Common myeloid progenitor, CD34-positive (primary cell): ENCODE data around the gene NOD1.
"Not testable (repeated sequence)": the region's sequence is repeated elsewhere in the genome, so short reads cannot be mapped to it uniquely, and the experiment has no call there.

Experiments used
- CTCF ChIA-PET: fragments of 350-600 bp; sonication (Branson Sonifier 250); formaldehyde crosslinking; loops from one replicate; lab custom pipeline; 2021; ENCODE audit warnings: antibody characterized with exemption; lab: Charles Lee
- POLR2A ChIA-PET: fragments of 350-600 bp; sonication (Branson Sonifier 250); formaldehyde crosslinking; loops from one replicate; lab custom pipeline; 2021; ENCODE audit warnings: antibody characterized with exemption; lab: Charles Lee
- DNase-seq, 3 donors: peaks; one replicate each; pipeline versions ENCODE4 v3.0.0 to v3.0.0-alpha.2; 2013
- H3K27ac ChIP-seq, 2 experiments: 1 replicate in 1 of 2; 2 replicates in 1 of 2; pipeline ENCODE4 v1.7.0; 2013; ENCODE audit warnings: inconsistent platforms in 2 of 2, low read length in 2 of 2, mild to moderate bottlenecking in 2 of 2, low read depth in 1 of 2, moderate library complexity in 1 of 2; ENCODE audit not compliant: severe bottlenecking in 2 of 2, insufficient read depth in 1 of 2, poor library complexity in 1 of 2
- H3K27me3 ChIP-seq, 5 experiments: replicated peaks in 2 of 5; 1 replicate in 3 of 5; 2 replicates in 2 of 5; pipeline versions ENCODE4 v1.6.1 to v1.7.0; 2013; ENCODE audit warnings: low read length in 4 of 5, mild to moderate bottlenecking in 2 of 5, moderate library complexity in 2 of 5, inconsistent platforms in 1 of 5; ENCODE audit not compliant: insufficient read depth in 5 of 5, control insufficient read depth in 4 of 5
- H3K36me3 ChIP-seq, 4 experiments: 1 replicate in 2 of 4; 2 replicates in 2 of 4; pipeline versions ENCODE4 v1.6.1 to v1.7.0; 2013; ENCODE audit warnings: low read length in 3 of 4, control low read depth in 1 of 4, mild to moderate bottlenecking in 1 of 4; ENCODE audit not compliant: control insufficient read depth in 4 of 4, insufficient read depth in 4 of 4
- H3K4me1 ChIP-seq, 4 experiments: 1 replicate in 3 of 4; 2 replicates in 1 of 4; pipeline versions ENCODE4 v1.6.1 to v1.7.1; 2013; ENCODE audit warnings: low read length in 3 of 4, mild to moderate bottlenecking in 3 of 4, control low read depth in 1 of 4, inconsistent platforms in 1 of 4, moderate library complexity in 1 of 4; ENCODE audit not compliant: control insufficient read depth in 4 of 4, insufficient read depth in 4 of 4; ENCODE audit errors: control extremely low read depth in 1 of 4
- H3K4me3 ChIP-seq, 7 experiments: 1 replicate in 4 of 7; 2 replicates in 3 of 7; pipeline versions ENCODE4 v1.5.1 to v1.7.0; 2013; ENCODE audit warnings: mild to moderate bottlenecking in 7 of 7, low read length in 6 of 7, moderate library complexity in 6 of 7, inconsistent platforms in 2 of 7, low read depth in 2 of 7, control low read depth in 1 of 7; ENCODE audit not compliant: insufficient read depth in 4 of 7, control insufficient read depth in 1 of 7; ENCODE audit errors: extremely low read depth in 1 of 7
- H3K9me3 ChIP-seq, 5 experiments: 1 replicate in 4 of 5; 2 replicates in 1 of 5; pipeline versions ENCODE4 v1.6.1 to v1.7.1; 2013; ENCODE audit warnings: low read length in 4 of 5, mild to moderate bottlenecking in 2 of 5, inconsistent platforms in 1 of 5, low read depth in 1 of 5, moderate library complexity in 1 of 5; ENCODE audit not compliant: control insufficient read depth in 4 of 5, insufficient read depth in 2 of 5; ENCODE audit errors: control extremely low read depth in 1 of 5
- WGBS: methylation state at CpG from one replicate; pipeline ENCODE4 v1.1.5; 2013; ENCODE audit not compliant: insufficient coverage; 5-methylcytosine and 5-hydroxymethylcytosine counted together

Gene NOD1

DNA sequence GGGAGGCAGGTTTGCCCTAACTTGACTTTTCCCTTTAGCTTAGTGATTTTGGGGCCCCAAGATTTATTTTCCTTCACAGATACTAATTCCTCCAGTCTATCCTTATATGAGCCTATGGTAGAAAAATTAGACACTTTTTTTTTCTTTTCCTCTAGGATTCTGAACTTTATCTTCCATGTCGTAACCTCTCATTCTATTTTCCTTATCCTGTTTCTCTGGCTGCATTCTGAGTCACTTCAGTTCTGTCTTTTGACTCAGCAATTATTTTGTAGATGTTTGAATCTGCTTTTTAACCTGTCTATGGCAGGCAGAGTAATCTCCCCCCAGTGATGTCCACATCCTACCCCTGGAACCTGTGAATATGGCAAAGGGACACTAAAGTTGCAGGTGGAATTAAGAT, 7.1 kb upstream of the NOD1 start:
- Histone ChIP-seq H3K4me1 (no peaks in the 10 kb centered on the region), H3K4me3 (no peak overlapping the region), H3K27ac (no peak overlapping the region), H3K36me3 (no peaks in the 10 kb centered on the region), H3K27me3 (no peaks in the 10 kb centered on the region), H3K9me3 (peaks cover 0 to 4% (median 0%) of the 10 kb centered on the region in 5 experiments)
- DNase-seq, result no peak
- no CpG with 5 or more reads among the region's 1 CpG for WGBS
- ChIA-PET POLR2A (interaction anchor here (0.7 kb wide), 1 partner anchor 68 kb away, joined by 3 read pairs; no protein-coding TSS in a partner anchor), CTCF (no interaction called here)

GRCh38 chr7:30481416-30481815, 2.8 kb upstream of the NOD1 start:
- H3K27ac ChIP-seq, H3K27me3 ChIP-seq, CTCF ChIA-PET, H3K4me3 ChIP-seq, H3K36me3 ChIP-seq, H3K9me3 ChIP-seq, POLR2A ChIA-PET, DNase-seq: not testable (repeated sequence)
- peaks cover 5 to 31% (median 25%) of the 10 kb centered on the region in 4 experiments for H3K4me1 ChIP-seq
- 96% methylated on average over 4 of the region's 9 CpGs for WGBS

DNA sequence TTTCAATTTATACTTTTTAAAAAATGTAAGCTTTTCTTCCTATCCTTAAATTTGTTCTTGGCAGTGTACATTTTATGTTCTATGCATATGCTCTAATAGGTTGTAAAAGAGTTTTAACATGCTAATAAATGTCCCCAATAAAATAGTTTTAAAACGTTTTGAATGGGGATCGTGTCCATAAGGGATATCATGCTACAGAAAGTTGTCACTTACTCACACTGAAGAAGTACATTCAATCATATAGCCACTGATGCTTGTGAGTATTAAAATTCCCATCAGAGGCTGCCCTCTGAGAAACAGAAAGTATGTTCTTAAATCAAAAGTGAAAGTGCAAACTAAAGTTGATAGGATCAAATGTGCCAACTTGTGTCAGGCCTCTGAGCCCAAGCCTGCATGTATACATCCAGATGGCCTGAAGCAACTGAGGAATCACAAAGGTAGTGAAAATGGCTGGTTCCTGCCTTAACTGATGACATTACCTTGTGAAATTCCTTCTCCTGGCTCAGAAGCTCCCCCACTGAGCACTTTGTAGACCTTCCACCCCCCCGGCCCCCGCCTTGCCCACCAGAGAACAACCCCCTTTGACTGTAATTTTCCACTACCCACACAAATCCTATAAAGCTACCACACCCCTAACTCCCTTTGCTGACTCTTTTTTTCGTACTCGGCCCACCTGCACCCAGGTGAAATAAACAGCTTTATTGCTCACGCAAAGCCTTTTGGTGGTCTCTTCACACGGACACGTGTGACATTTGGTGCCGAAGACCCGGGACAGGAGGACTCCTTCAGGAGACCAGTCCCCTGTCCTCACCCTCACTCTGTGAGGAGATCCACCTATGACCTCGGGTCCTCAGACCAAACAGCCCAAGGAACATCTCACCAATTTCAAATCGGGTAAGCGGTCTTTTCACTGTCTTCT, 877 bp upstream of the NOD1 start:
- Histone ChIP-seq H3K27me3 (no peaks in the 10 kb centered on the region), H3K4me3 (peak overlapping the region in 6 of 7 experiments; percentile 83 to 94 (median 88)), H3K9me3 (no peaks in the 10 kb centered on the region), H3K4me1 (peaks cover 6 to 47% (median 34%) of the 10 kb centered on the region in 4 experiments), H3K27ac (peak overlapping the region; percentile 50 to 72), H3K36me3 (peaks cover 0 to 8% (median under 1%) of the 10 kb centered on the region in 4 experiments)
- ChIA-PET POLR2A (no interaction called here), CTCF (interaction anchor here (1.4 to 2.1 kb wide), 4 partner anchors 8 to 316 kb away, joined by 3 to 4 read pairs (median 3); no protein-coding TSS in a partner anchor)
- WGBS, result 92% methylated on average over 12 of the region's 14 CpGs
- DNase-seq, result peak; percentile 68 to 87 (median 83)

- Histone ChIP-seq H3K4me3 (peak overlapping the region in 3 of 7 experiments; percentile 0 to 41 (median 17)), H3K27me3 (no peaks in the 10 kb centered on the region), H3K4me1 (peaks cover 6 to 66% (median 46%) of the 10 kb centered on the region in 4 experiments), H3K27ac (no peak overlapping the region), H3K36me3 (peaks cover 0 to 15% (median 2%) of the 10 kb centered on the region in 4 experiments), H3K9me3 (no peaks in the 10 kb centered on the region)
- ChIA-PET CTCF (interaction anchor here (0.6 to 1.2 kb wide), 2 partner anchors 12 to 758 kb away, joined by 3 read pairs; no protein-coding TSS in a partner anchor), POLR2A (no interaction called here)
- WGBS, result 78% methylated on average over 8 of the region's 10 CpGs
- no peak for DNase-seq
Measured at GRCh38 chr7:30476459-30477145, 2.0 kb downstream of the NOD1 start.

DNA sequence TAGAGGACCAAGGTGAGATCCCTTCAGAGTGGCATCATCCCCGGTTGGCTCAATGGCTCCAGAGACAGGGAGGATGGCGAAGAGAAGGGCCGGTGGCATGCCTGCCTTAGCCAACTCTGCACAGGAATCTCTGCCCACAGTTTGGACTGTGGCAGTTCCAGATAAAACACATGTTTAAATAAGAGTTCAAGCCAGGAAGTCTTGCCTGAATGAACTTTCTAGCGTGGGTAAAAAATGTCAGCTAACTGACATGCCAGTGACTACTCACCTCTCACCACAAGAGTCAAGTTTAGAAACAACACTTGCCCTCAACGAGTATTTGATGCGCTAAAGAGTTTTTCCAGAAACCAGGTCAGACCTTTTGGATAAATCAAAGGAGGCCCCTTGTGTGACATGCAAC, 3.0 kb downstream of the NOD1 start:
- 24% methylated on average over 6 of the region's 6 CpGs for WGBS
- H3K36me3 ChIP-seq, result peaks cover 0 to 15% (median 2%) of the 10 kb centered on the region in 4 experiments
- H3K27ac ChIP-seq, result peak overlapping the region in 1 of 2 experiments; percentile 21
- H3K27me3 ChIP-seq, result no peaks in the 10 kb centered on the region
- H3K4me3 ChIP-seq, result no peak overlapping the region
- ChIA-PET POLR2A (no interaction called here), CTCF (interaction anchor here (1.2 kb wide), 1 partner anchor 11 kb away, joined by 3 read pairs; no protein-coding TSS in a partner anchor)
- no peaks in the 10 kb centered on the region for H3K9me3 ChIP-seq
- no peak for DNase-seq
- H3K4me1 ChIP-seq, result peaks cover 6 to 76% (median 56%) of the 10 kb centered on the region in 4 experiments

DNA sequence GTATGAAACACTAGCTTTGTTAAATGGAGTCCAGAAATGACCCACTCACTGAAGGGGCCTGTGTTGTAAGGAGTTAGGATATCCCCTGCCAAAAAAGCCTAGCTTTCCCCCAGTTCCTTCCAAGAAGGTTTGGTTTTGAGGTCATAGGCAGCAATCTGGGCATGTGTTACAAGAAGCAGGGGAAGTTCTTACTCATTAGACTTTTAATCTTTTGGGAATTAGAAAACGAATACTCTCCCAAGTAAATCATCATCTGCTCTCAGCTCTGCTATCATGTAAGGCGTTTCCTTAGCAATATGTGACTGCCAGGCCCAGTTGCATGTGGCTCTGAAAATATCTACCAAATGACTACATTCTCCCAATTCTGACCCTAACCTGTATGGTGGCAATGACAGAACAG, 3.7 kb downstream of the NOD1 start:
- POLR2A ChIA-PET, result no interaction called here
- DNase-seq, result no peak
- WGBS, result 100% methylated on average over 1 of the region's 2 CpGs
- H3K36me3 ChIP-seq, result peaks cover 0 to 15% (median 2%) of the 10 kb centered on the region in 4 experiments
- H3K9me3 ChIP-seq, result no peaks in the 10 kb centered on the region
- peaks cover 6 to 82% (median 60%) of the 10 kb centered on the region in 4 experiments for H3K4me1 ChIP-seq
- H3K27ac ChIP-seq, result no peak overlapping the region
- no peaks in the 10 kb centered on the region for H3K27me3 ChIP-seq
- H3K4me3 ChIP-seq, result no peak overlapping the region
- CTCF ChIA-PET, result no interaction called here
